HG02970 (cell line): ENCODE results near the gene MGAT5.

Experiments used
- ATAC-seq: cut with Tn5 transposase; IDR thresholded peaks from one replicate; pipeline ENCODE4 v1.9.1; 2021; ENCODE audit warnings: mild to moderate bottlenecking, moderate library complexity, moderate number of reproducible peaks; ENCODE audit not compliant: unreplicated experiment, low FRiP score

The MGAT5 gene

GRCh38 chr2:134410831-134411231 is 157.0 kb downstream of the MGAT5 start:
- no peak for ATAC-seq

- ATAC-seq, result no peak
Measured at GRCh38 chr2:134411279-134411827, 157.5 kb downstream of the MGAT5 start.

GRCh38 chr2:134411828-134412638 is 158.2 kb downstream of the MGAT5 start:
- ATAC-seq, result no peak

GRCh38 chr2:134412639-134412999 is 158.7 kb downstream of the MGAT5 start:
- ATAC-seq, result no peak

- ATAC-seq, result no peak
Measured at GRCh38 chr2:134413430-134413829, 159.6 kb downstream of the MGAT5 start.

- no peak for ATAC-seq
Measured at GRCh38 chr2:134413912-134414311, 160.0 kb downstream of the MGAT5 start.

- ATAC-seq, result no peak
Measured at GRCh38 chr2:134416018-134416417, 162.1 kb downstream of the MGAT5 start.

GRCh38 chr2:134416637-134417036 is 162.8 kb downstream of the MGAT5 start:
- no peak for ATAC-seq

- no peak for ATAC-seq
Measured at GRCh38 chr2:134417968-134418582, 164.2 kb downstream of the MGAT5 start.

GRCh38 chr2:134420259-134420658 is 166.4 kb downstream of the MGAT5 start:
- ATAC-seq, result no peak

GRCh38 chr2:134420920-134421319 is 167.0 kb downstream of the MGAT5 start:
- ATAC-seq, result no peak

GRCh38 chr2:134421556-134422328 is 167.9 kb downstream of the MGAT5 start:
- no peak for ATAC-seq

GRCh38 chr2:134425724-134426496 is 172.0 kb downstream of the MGAT5 start:
- no peak for ATAC-seq

- no peak for ATAC-seq
Measured at GRCh38 chr2:134426721-134427120, 172.8 kb downstream of the MGAT5 start.

- no peak for ATAC-seq
Measured at GRCh38 chr2:134429886-134430285, 176.0 kb downstream of the MGAT5 start.

GRCh38 chr2:134431838-134432434 is 178.1 kb downstream of the MGAT5 start:
- no peak for ATAC-seq

GRCh38 chr2:134432435-134432883 is 178.6 kb downstream of the MGAT5 start:
- no peak for ATAC-seq

- no peak for ATAC-seq
Measured at GRCh38 chr2:134433469-134433868, 179.6 kb downstream of the MGAT5 start.

GRCh38 chr2:134433979-134434378 is 180.1 kb downstream of the MGAT5 start:
- ATAC-seq, result no peak

- ATAC-seq, result no peak
Measured at GRCh38 chr2:134435505-134435904, 181.6 kb downstream of the MGAT5 start.
